GM06990 (cell line): Measurements from ENCODE around the gene FGF4.

Experiments
- DNase-seq: peaks from one replicate; pipeline ENCODE4 v3.0.0-alpha.2; 2011; ENCODE audit not compliant: insufficient read length; ENCODE audit errors: extremely low read depth
- H3K27me3 ChIP-seq: replicated peaks from 2 replicates; pipeline ENCODE4 v1.6.0; 2011; ENCODE audit warnings: low read length; ENCODE audit not compliant: control insufficient read depth, insufficient read depth
- H3K36me3 ChIP-seq: 2 replicates; pipeline ENCODE4 v1.5.1; 2011; ENCODE audit warnings: low read length; ENCODE audit not compliant: control insufficient read depth, insufficient read depth
- H3K4me3 ChIP-seq: replicated peaks from 2 replicates; pipeline ENCODE4 v1.5.1; 2011; ENCODE audit warnings: low read depth, mild to moderate bottlenecking, control low read depth, low read length
- CTCF ChIP-seq: IDR thresholded peaks from 2 replicates; pipeline ENCODE4 v1.5.1; 2011; ENCODE audit warnings: low read length, control low read depth, mild to moderate bottlenecking, inconsistent platforms; ENCODE audit not compliant: insufficient read depth, poor library complexity, severe bottlenecking

FGF4 gene

GRCh38 chr11:69791276-69792180 is 16.4 kb upstream of the FGF4 start:
- TF ChIP-seq CTCF, result no peak
- H3K36me3 ChIP-seq, result no peaks in the 10 kb centered on the region
- H3K4me3 ChIP-seq, result no peak overlapping the region
- no peaks in the 10 kb centered on the region; the same call in 1 of the 2 replicates for H3K27me3 ChIP-seq
- no peak for DNase-seq

- H3K36me3 ChIP-seq, result no peaks in the 10 kb centered on the region
- H3K4me3 ChIP-seq, result no peak overlapping the region
- TF ChIP-seq CTCF, result no peak
- DNase-seq, result no peak
- no peaks in the 10 kb centered on the region; the same call in 1 of the 2 replicates for H3K27me3 ChIP-seq
Observed at GRCh38 chr11:69788956-69789355, 13.8 kb upstream of the FGF4 start.

- DNase-seq, result no peak
- H3K27me3 ChIP-seq, result no peaks in the 10 kb centered on the region; the same call in 1 of the 2 replicates
- no peak for TF ChIP-seq CTCF
Observed at GRCh38 chr11:69787906-69788305, 12.8 kb upstream of the FGF4 start.

GRCh38 chr11:69787457-69787856 is 12.3 kb upstream of the FGF4 start:
- Histone ChIP-seq H3K36me3 (no peaks in the 10 kb centered on the region), H3K27me3 (no peaks in the 10 kb centered on the region; the same call in 1 of the 2 replicates)
- TF ChIP-seq CTCF, result no peak

More at GRCh38 chr11:69787906-69788305, 12.8 kb upstream of the FGF4 start:
- Histone ChIP-seq H3K36me3 (no peaks in the 10 kb centered on the region), H3K4me3 (no peak overlapping the region)

GRCh38 chr11:69781241-69781640 is 6.1 kb upstream of the FGF4 start:
- TF ChIP-seq CTCF, result no peak
- H3K4me3 ChIP-seq, result no peak overlapping the region
- no peak for DNase-seq
- H3K36me3 ChIP-seq, result no peaks in the 10 kb centered on the region
- no peaks in the 10 kb centered on the region; the same call in 1 of the 2 replicates for H3K27me3 ChIP-seq

More at GRCh38 chr11:69787457-69787856, 12.3 kb upstream of the FGF4 start:
- no peak for DNase-seq
- no peak overlapping the region for H3K4me3 ChIP-seq
